GM19099 (cell line): ENCODE measurements around the gene ASPG.

ENCODE experiments used
- POLR2A ChIP-seq: IDR thresholded peaks from 3 replicates; pipeline ENCODE4 v1.6.1; 2011; ENCODE audit warnings: low read depth; ENCODE audit not compliant: insufficient read length; ENCODE audit errors: extremely low read depth

Gene ASPG

GRCh38 chr14:104095426-104096310, 10.2 kb downstream of the ASPG start:
- TF ChIP-seq POLR2A: no peak

GRCh38 chr14:104096318-104096717, 10.8 kb downstream of the ASPG start:
- TF ChIP-seq POLR2A: no peak

- no peak for TF ChIP-seq POLR2A
Observed at GRCh38 chr14:104096751-104097700, 11.5 kb downstream of the ASPG start.

- no peak for TF ChIP-seq POLR2A
Observed at GRCh38 chr14:104098272-104099095, 13.0 kb downstream of the ASPG start.

- TF ChIP-seq POLR2A: no peak
Observed at GRCh38 chr14:104099096-104100041, 13.9 kb downstream of the ASPG start.

GRCh38 chr14:104100171-104101085, 14.9 kb downstream of the ASPG start:
- no peak for TF ChIP-seq POLR2A

GRCh38 chr14:104101086-104101621, 15.7 kb downstream of the ASPG start:
- TF ChIP-seq POLR2A: no peak

GRCh38 chr14:104101651-104102281, 16.3 kb downstream of the ASPG start:
- TF ChIP-seq POLR2A: no peak

GRCh38 chr14:104102282-104102914, 16.9 kb downstream of the ASPG start:
- TF ChIP-seq POLR2A: no peak

GRCh38 chr14:104103061-104103445, 17.6 kb downstream of the ASPG start:
- no peak for TF ChIP-seq POLR2A

GRCh38 chr14:104103446-104104075, 18.1 kb downstream of the ASPG start:
- TF ChIP-seq POLR2A: no peak
